HG03439 (cell line): Measurements from ENCODE around the gene FBLN5.
"Not testable (repeated sequence)": the region's sequence is repeated elsewhere in the genome, so short reads cannot be mapped to it uniquely, and the experiment has no call there.

Source experiments
- ATAC-seq: cut with Tn5 transposase; IDR thresholded peaks from one replicate; pipeline ENCODE4 v1.9.1; 2021; ENCODE audit warnings: mild to moderate bottlenecking, moderate library complexity; ENCODE audit not compliant: unreplicated experiment

Gene FBLN5

DNA sequence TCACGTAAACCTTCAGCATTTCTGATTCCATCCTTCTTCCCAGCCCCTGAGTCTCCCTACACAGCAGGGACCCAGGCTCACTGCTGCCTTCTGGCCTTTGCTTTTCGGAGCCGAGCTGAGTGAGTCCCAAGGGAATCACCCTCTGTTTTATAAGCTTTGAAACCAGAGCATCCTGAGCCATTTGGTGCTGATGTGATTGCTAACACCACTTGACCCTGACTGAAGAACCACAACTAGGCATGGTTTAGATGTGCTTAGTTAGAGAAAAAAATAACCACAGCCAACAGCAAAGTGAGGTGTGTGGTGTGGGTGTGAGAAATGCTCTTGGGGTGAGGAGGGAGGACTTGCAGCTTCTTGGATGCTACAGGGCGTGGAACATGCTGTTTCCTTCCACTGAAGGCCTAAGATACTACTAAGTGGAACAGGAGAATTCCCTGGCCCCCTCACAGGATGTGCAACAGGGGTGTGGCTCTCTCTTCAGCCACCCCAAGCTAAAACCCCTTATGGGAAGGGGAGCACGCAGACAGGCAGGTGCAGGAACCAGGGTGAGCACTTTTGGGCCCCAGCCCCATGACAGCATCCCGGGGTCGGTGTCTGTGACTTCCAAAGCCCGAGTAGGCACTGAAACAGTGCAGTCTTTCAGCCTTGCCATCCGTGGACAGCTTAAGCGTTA lies 80.0 kb downstream of the FBLN5 start, which contains the start of gene TC2N:
TSS of gene TC2N (minus strand) at position 221 of the 673 bp plus-strand sequence. CDS start 53,767 bp downstream, outside the sequence.
- ATAC-seq = no peak

DNA sequence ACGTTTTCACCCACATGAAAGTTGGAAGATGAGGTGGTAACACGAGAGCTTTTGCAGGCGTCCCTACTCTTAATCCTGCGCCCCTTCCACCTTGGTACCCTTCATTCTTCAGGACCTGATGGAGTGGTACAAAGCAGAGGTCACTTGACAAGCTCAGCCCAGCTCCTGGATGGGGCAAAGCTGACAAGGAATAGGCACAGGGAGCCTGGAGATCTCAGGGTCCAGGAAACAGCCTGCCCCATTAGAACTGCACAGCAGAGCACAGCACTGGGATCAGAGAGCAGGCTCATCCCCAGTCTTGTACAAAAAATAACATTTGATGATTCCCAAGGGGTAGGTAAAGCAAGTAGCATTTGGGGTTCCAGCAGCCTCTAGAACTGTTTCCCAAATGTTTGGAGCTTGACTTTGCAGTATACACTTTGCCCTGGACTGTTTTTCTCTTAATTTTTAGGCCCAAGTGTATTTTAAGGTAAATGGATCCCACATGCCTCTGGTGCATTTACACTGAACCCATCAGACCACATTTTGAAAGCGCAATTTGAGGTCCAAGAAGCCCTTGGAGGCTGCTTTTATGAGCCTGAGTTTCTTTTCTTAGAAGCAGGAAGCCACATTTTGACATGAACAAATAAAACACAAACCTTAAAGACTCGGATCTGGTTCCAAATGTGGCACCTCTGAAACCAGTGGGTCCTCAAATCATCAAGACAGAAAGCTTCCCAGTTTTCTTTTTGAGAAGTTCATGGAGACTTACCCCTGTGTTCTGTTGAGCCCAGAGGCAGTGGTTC lies 80.8 kb downstream of the FBLN5 start:
- ATAC-seq = no peak

DNA sequence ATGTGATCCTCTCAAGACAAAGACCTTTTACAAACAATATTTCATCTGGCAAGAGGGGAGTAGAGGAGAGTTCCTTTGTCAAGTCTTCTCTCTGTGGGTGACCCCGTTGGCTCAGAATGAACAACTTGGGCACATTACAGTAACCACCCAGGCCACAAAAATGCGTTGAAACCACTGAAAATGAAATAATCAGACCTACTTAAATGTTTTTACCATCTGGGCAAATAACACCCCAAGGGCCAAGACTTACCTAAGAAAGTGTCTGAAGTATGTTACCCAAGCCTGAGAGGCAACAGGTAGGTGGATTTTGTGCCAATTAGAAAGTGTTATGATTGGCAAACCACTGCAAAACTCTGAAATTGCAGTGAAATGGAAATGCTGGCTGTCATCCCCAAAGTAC lies 81.4 kb downstream of the FBLN5 start:
- ATAC-seq = no peak

DNA sequence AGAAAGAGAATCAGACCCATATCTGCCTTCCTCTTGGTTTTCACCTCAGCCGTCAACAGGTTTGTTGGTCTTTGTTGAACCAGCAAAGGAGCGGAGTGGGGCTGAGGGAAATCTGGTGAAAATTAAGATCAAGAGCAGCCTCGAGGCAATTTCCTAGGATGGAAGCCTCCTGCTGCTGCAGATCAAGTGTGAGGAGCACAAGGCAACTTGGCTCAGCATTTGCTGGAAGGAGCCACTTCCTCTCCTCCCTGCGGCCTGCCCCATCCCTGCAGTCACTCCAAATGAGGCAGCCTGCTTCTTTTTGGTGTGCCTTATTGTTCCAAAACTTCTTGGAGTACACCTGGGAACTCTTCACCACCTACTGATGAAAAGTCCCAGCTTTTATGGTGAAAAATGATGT lies 85.1 kb downstream of the FBLN5 start:
- no peak for ATAC-seq

DNA sequence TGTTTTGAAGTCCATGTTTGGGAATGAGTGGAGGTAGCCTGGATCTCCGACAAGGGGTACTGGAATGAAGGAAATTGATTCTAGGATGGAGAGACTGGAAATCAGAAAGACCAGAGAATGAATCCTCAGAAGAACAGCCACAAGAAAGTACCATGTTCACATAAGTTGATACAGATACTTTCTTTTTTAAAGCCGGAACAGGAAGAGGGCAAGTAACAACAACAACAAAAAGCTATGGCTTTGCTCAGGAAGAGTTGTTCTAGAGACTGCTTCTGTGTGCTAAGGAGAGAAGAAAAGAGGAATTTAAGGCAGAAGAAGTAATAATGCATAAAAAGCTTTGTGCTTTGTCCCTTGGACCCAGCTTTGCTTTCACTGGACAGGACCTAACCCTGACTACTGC lies 86.4 kb downstream of the FBLN5 start:
- ATAC-seq = no peak

DNA sequence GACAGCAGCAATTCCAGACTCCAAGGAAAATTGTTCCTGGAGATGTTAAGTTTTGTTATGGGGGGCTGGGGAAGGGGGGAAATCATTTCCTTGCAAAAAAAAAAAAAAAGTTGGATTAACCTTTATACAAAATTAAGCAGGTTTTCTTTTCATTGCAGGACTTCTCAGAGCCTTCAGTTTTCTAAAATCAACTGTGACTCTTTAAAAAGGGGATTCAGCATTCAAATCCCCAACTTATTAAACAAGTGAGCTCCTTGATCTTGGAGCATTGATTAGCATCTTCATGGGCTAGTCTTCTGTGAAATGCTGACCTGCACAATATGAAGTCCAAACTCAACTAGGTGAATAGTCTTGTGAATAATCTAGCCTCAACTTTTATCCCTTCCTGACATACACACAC lies 87.3 kb downstream of the FBLN5 start:
- no peak for ATAC-seq

DNA sequence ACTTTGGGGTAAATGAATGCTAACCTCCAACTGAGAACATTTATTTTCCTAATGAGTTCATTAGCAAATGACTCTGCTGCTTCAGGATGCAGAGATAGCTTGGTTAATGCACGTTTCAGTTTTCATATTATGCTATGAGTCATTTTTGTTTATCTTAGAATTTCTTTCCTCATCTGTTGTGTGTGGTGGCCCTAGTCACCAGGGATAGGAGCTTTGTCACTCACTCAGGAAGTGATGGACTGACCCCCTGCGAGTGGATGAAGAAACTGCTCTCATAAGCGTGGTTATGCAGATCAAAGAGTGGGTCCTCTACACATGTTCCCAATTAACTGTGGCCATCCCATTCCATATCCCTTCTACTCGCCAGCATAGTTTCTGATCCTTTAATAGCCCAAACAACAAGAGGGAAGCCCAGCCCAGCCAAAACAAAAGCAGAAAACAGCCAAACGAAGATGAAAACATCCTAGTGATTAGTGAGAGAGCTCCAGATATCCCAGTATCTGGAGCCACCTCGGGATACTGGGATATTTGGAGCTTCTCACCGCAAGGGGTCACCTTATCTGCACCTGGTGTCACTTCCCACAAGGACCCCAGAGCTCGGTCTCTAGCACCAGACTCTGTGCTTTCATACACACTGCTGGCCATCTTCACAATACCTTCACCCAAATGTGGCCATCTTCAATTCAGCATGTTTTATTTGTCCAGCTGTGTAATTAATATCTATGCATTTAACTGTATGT lies 88.8 kb downstream of the FBLN5 start:
- no peak for ATAC-seq

DNA sequence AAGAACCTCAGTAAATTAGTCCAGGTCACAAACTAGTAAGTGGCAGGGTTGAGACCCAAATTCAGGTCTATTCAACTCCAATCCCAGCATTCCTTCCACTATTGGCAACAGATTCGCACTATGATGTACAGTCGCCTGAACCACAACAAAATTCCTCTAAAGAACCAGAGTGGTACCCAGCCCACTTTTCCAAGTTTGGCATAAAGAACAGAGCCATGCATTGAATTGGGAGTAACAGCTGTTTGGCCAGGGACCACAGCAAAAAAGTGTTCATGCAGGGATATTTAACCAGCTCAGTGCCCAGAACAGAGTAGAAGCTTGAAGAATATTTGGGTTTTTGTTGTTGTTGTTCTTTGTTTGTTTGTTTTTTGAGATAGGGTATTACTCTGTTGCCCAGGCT lies 89.9 kb downstream of the FBLN5 start:
- ATAC-seq = no peak

DNA sequence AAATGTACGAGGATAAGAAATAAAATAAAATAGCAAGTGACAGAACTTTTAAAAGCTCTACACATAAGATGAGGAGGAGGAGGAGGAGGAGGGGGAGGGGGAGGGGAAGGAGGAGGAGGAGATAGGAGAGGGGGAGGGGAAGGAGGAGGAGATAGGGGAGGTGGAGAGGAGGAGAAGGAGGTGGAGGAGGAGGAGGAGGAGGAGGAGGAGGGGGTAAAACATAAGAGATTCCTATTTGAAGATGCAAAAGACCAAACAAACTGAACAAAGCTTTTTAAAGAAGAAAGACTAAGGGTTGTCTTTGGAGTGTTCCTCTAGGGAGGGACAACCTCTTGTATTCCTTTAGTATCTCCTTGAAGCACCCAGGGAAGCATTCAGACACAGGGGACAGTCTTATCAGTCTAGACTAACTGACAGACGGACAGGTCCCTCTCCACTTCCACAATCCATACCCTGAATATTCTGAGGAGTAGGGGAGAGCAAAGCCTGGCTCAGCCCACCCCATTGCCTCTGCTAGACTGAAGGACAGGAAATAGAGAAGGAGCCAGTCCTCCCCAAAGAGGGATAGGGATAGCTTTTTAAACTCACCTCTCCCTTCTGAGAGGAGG lies 93.1 kb downstream of the FBLN5 start:
- ATAC-seq = no peak

DNA sequence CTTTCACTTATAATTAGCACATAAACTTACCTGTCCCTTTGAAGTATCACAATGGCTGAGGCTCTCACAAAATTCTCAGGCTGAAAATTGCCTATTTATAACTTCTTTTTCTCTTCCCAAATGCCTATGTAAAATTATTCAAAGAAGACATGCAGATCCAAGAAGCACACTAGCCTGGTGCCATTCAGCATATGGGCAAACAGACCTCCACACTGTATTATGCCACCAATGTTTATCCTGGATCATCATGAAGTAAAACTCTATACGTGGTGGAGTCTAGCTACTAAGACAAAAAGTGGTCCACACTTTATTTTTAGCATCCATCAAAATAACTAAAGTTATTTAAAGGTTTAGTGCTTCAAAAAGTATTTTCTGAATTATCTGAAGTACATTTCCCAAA lies 95.9 kb downstream of the FBLN5 start:
- no peak for ATAC-seq

DNA sequence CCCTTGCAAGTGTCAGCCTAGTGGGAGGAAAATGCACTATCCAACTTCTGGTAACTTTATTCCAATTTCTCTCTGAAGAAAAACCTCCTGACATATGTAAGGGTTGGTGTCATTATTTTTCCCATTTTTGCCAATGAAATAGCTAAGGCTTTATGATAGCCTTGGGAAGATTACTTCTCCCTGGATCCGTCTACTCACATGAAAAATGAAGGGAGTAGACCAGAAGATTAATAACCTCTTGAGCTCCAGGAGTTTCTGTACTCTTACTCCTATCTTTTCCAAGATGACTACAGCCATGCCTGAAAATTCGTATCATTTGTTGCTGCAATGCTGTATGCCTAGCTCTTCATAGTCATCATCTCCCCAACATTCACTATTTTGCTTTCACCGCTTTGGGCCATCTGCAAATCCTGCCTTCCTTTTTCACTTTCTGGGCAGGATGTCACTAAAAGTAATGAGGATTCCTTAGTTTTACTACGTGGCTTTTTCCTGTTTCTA lies 98.9 kb downstream of the FBLN5 start:
- ATAC-seq = no peak

DNA sequence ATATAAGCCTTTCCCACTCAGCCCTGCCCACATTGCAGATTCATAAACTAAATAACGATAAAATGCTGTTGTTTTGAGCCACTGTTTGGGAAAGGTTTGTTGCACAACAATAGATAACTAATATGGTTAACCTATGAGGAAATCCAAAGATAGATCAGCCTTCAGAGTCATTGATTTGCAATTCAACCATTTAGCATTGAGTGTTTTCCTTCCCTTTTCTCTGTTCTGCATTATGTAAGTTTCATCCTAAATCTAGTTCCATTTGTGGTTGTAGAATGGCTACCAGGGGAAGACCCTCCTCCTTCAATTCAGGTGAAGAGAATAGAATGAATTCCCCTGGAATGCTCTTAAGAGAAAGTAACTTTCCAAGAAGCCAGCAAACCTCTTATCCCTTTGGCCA lies 99.8 kb downstream of the FBLN5 start:
- ATAC-seq = no peak

DNA sequence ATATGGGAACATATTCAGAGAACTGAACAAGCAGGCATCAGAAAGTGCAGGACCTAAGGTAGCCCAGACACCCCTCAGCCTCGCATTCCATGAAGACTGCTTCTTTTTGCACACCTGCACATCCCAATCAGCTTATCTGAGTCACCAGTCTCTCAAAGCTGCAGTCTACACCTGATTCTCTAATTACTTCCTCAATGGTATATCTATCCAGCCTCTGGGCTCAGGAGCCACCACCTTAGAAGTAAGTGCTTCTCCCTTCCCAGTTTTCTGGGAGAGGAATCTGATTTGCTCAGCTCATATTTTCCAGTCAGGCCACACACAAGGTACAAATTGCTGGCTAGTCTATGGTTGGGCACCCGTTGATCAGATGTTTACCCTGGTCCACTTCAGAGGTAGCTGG lies 101.8 kb downstream of the FBLN5 start:
- no peak for ATAC-seq

DNA sequence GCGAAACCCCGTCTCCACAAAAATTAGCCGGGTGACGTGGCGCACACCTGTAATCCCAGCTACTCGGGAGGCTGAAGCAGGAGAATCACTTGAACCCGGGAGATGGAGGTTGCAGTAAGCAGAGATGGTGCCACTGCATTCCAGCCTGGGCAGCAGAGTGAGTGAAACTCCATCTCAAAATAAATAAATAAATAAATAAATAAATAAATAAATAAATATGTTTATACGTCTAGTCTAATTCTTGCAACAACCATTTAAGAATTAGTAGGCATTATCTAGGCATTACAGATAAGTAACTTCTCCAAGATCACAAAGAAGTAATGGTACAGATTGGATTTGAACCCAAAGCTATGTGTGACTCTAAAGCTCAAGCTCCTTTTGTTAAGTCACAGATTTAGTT lies 102.4 kb downstream of the FBLN5 start:
- ATAC-seq = not testable (repeated sequence)

DNA sequence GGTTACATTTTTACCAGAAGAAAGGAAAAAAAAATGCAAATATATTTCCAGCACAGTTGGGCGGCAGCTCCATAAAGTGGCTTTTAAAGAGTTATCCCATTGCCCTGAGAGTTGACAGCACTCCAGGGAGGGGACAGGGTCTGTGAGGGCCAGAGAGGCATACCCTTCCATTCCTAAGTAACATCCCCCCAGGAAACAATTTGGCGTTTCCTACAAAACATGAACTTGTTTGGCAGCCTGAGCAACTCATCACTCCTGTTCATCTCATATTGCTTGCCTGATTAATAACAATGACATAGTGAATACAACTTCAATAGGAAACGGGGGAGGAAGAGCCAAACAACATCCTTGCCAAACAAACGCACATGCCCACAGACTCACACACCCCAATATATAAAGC lies 103.5 kb downstream of the FBLN5 start:
- ATAC-seq = no peak

DNA sequence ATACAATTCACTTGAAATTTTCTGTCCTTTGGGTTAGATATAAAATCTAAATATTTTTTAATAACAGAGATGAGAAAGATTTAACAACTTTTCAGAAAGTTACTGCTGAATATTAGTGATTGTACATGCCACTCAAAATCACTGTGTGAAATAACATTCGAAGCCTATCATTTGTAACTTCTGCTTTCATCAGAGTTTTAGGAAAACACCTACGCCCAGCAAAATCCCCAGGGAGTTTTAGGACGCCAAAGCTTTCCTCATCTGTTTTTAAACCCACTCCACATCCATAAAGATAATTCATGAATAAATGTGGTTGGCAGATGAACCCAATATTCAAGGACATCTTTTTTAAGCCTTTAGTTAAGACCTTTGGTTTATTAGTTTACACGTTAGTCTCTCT lies 104.1 kb downstream of the FBLN5 start:
- no peak for ATAC-seq

DNA sequence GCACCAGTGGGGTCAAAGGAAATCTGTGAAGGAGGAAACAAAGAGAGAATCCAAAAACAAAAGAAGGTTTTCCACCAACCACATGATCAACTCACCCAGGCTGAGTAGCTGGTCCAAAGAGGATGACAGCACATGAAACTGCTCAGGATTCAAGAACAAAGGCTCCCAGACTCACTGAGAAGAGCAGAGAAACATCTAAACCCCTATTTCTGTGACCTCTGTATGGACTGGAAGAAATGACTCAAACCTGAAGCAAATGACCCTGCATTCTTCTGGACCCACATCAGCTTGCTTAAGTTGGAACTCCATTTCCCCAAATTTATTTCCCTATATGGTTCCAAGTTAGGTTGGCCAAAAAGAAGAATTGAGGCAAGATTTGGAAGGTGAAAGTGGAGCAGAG lies 106.4 kb downstream of the FBLN5 start:
- no peak for ATAC-seq

DNA sequence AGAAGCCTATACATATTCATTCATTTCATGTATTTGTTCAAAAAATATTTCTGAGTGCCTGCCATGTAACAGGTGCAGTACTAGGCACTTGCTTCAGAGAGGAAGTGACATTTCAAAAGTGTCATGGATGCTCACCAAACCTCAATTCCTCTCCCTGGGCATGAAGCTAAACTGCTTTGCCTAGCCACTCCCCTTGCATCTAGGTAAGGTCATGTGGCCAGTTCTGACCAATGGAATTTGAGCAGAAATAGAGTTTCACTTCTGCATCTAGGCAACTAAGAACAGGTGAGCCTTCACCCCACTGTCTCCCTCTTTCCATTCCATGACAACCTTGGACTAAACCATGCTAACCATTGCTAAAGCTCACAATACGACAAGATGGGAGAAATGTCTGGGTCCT lies 107.7 kb downstream of the FBLN5 start:
- no peak for ATAC-seq

DNA sequence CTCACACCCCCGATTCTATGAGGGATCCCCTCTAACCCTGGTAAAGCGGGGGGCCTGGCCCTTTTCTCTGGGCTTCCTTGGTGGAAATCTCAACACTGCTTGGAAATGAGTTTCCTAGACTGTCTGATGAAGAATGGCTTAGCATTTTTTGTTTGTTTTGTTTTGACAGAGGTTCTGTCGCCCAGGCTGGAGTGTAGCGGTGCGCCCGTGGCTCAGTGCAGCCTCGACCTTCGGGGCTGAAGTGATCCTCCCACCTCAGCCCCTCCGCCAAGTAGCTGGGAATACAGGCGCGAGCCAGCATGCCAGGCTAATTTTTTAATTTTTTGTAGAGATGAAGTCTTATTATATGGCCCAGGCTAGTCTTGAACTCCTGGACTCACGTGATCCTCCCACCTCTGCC lies 110.4 kb downstream of the FBLN5 start:
- ATAC-seq = no peak

DNA sequence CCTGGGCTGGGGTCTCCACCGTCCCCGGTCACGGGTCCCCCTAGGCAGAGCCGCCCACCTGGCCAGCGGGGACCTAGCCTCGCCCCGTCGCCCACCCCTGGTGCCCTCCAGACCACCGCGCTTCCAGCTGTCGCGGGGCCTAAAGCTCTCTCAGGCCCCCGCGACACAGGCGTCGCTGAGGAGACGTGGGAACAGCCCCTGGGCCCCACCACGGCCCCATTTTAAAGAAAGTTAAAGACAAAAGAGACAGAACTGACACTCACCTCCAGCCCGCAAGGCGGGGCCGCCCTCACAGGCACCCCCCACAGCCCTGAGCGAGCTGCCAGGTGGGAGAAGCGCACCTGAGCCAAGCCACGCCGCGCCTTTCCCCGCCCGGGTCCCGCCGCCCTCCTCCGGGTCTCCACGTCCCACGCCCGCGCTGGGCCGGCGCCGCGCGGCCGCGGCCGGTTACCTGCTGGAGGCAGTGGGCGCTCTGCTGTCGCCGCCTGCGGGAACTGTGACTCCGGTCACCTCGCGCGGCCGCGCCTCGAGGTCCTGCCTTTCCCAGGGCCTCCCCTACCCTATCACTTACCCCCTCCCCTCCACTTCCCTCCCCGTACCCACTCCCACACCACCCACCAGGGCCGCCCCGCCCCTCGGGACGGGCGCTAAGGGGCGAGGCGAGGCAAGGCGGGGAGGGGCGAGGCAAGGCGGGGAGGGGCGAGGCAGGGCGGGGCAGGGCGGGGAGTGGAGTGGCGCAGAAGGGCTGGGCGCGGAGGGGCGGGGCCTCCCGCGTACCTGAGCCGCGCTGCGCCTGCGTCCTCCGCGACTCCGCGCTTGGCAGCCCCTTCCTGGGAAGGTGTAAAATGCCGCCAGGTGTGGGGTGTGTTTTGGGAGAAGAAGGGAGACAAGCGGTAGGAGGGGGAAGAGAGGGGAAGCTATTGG lies 111.3 kb downstream of the FBLN5 start:
- peak; percentile 59 for ATAC-seq
